H9 (cell line): ENCODE measurements around the gene LRMDA. TPM values are rescaled to one million over a fixed set of nuclear protein-coding genes. Genes with fewer than 3 reads are reported as not detected.

Experiments
- DNase-seq: peaks from one replicate; pipeline ENCODE4 v3.0.0-alpha.2; 2017
- H2AFZ ChIP-seq: one replicate; pipeline ENCODE4 v1.6.1; 2013; ENCODE audit warnings: mild to moderate bottlenecking, low read length, control low read depth, moderate library complexity
- H2AK5ac ChIP-seq: 2 replicates; pipeline ENCODE4 v1.6.1; 2013; ENCODE audit warnings: low read length, control low read depth, mixed read lengths; ENCODE audit not compliant: insufficient read length
- H2BK120ac ChIP-seq: one replicate; pipeline ENCODE4 v1.6.1; 2013; ENCODE audit warnings: low read depth, mild to moderate bottlenecking, low read length, control low read depth, inconsistent platforms; ENCODE audit not compliant: poor library complexity, severe bottlenecking
- H2BK12ac ChIP-seq: 2 replicates; pipeline ENCODE4 v1.6.1; 2013; ENCODE audit warnings: low read length, control low read depth, mixed read lengths, low read depth; ENCODE audit not compliant: insufficient read length
- H2BK15ac ChIP-seq: 2 replicates; pipeline ENCODE4 v1.6.1; 2013; ENCODE audit warnings: low read depth, low read length, control low read depth
- H2BK20ac ChIP-seq: one replicate; pipeline ENCODE4 v1.6.1; 2013; ENCODE audit warnings: low read depth, mild to moderate bottlenecking, low read length, control low read depth, inconsistent platforms; ENCODE audit not compliant: poor library complexity, severe bottlenecking
- H2BK5ac ChIP-seq: 2 replicates; pipeline ENCODE4 v1.6.1; 2013; ENCODE audit warnings: low read length, control low read depth, mixed read lengths; ENCODE audit not compliant: insufficient read length
- H3K14ac ChIP-seq: 2 replicates; pipeline ENCODE4 v1.6.1; 2013; ENCODE audit warnings: low read length, control low read depth; ENCODE audit not compliant: insufficient read depth
- H3K18ac ChIP-seq: 2 replicates; pipeline ENCODE4 v1.6.1; 2013; ENCODE audit warnings: low read depth, mild to moderate bottlenecking, mixed read lengths, low read length, control low read depth; ENCODE audit not compliant: insufficient read length
- H3K23ac ChIP-seq: 2 replicates; pipeline ENCODE4 v1.6.1; 2013; ENCODE audit warnings: low read length, control low read depth, mixed read lengths, low read depth; ENCODE audit not compliant: insufficient read length
- H3K23me2 ChIP-seq: 2 replicates; pipeline ENCODE4 v1.6.1; 2013; ENCODE audit warnings: low read depth, mild to moderate bottlenecking, mixed read lengths, low read length, control low read depth; ENCODE audit not compliant: insufficient read length, poor library complexity, severe bottlenecking
- H3K27ac ChIP-seq: 2 replicates; pipeline ENCODE4 v1.5.1; 2013; ENCODE audit warnings: low read length, control low read depth, mixed read lengths, low read depth; ENCODE audit not compliant: insufficient read length
- H3K27me3 ChIP-seq: 2 replicates; pipeline ENCODE4 v1.6.1; 2013; ENCODE audit warnings: low read length, control low read depth, inconsistent platforms; ENCODE audit not compliant: insufficient read depth
- H3K4ac ChIP-seq: 2 replicates; pipeline ENCODE4 v1.6.1; 2013; ENCODE audit warnings: low read depth, mild to moderate bottlenecking, control low read depth, inconsistent platforms, low read length, moderate library complexity
- H3K4me1 ChIP-seq: 2 replicates; pipeline ENCODE4 v1.6.1; 2013; ENCODE audit warnings: low read length, control low read depth, inconsistent platforms; ENCODE audit not compliant: insufficient read depth
- H3K4me2 ChIP-seq: 2 replicates; pipeline ENCODE4 v1.6.1; 2013; ENCODE audit warnings: low read length, control low read depth, mixed read lengths; ENCODE audit not compliant: insufficient read length, insufficient read depth
- H3K56ac ChIP-seq: 2 replicates; pipeline ENCODE4 v1.6.1; 2013; ENCODE audit warnings: low read depth, mild to moderate bottlenecking, mixed read lengths, low read length, control low read depth; ENCODE audit not compliant: insufficient read length
- H3K79me1 ChIP-seq: 2 replicates; pipeline ENCODE4 v1.6.1; 2013; ENCODE audit warnings: low read depth, mild to moderate bottlenecking, moderate library complexity, low read length, control low read depth, inconsistent platforms; ENCODE audit not compliant: insufficient read depth, poor library complexity, severe bottlenecking
- H3K79me2 ChIP-seq: 2 replicates; pipeline ENCODE4 v1.6.1; 2013; ENCODE audit warnings: low read length, control low read depth, inconsistent platforms; ENCODE audit not compliant: insufficient read depth
- H3K9ac ChIP-seq: 2 replicates; pipeline ENCODE4 v1.6.1; 2013; ENCODE audit warnings: low read length, control low read depth, mixed read lengths; ENCODE audit not compliant: insufficient read length; ENCODE audit errors: extremely low read depth
- H3K9me3 ChIP-seq: one replicate; pipeline ENCODE4 v1.6.1; 2013; ENCODE audit warnings: low read depth, low read length, inconsistent platforms; ENCODE audit not compliant: control insufficient read depth
- H3T11ph ChIP-seq: one replicate; pipeline ENCODE4 v1.6.1; 2013; ENCODE audit warnings: mild to moderate bottlenecking, low read length, control low read depth, inconsistent platforms
- H4K20me1 ChIP-seq: one replicate; pipeline ENCODE4 v1.6.1; 2013; ENCODE audit not compliant: control insufficient read depth, insufficient read length, insufficient read depth
- H4K5ac ChIP-seq: 2 replicates; pipeline ENCODE4 v1.6.1; 2013; ENCODE audit warnings: low read depth, mild to moderate bottlenecking, mixed read lengths, low read length, control low read depth; ENCODE audit not compliant: insufficient read length
- H4K8ac ChIP-seq: replicated peaks from 2 replicates; pipeline ENCODE4 v1.6.1; 2013; ENCODE audit warnings: low read length, control low read depth, mixed read lengths, low read depth; ENCODE audit not compliant: insufficient read length
- H4K91ac ChIP-seq: 2 replicates; pipeline ENCODE4 v1.6.1; 2013; ENCODE audit warnings: low read depth, mild to moderate bottlenecking, moderate library complexity, mixed read lengths, low read length, control low read depth; ENCODE audit not compliant: insufficient read length
- H3K27ac Mint-ChIP-seq, 3 experiments: 2 replicates in 2 of 3; 3 replicates in 1 of 3; pipeline ENCODE4 v1.8.0; 2020 to 2021; ENCODE audit warnings: mixed read lengths in 3 of 3, mild to moderate bottlenecking in 1 of 3, moderate library complexity in 1 of 3
- H3K27me3 Mint-ChIP-seq: 2 replicates; pipeline ENCODE4 v1.8.0; 2021; ENCODE audit warnings: low read depth, mild to moderate bottlenecking, moderate library complexity, mixed read lengths
- H3K36me3 Mint-ChIP-seq, 3 experiments: 2 replicates in 2 of 3; 3 replicates in 1 of 3; pipeline ENCODE4 v1.8.0; 2020 to 2021; ENCODE audit warnings: low read depth in 3 of 3, mixed read lengths in 3 of 3; ENCODE audit not compliant: insufficient read depth in 1 of 3
- H3K4me1 Mint-ChIP-seq, 2 experiments: 2 replicates each; pipeline ENCODE4 v1.8.0; 2020; ENCODE audit warnings: mixed read lengths in 2 of 2
- H3K4me3 Mint-ChIP-seq, 2 experiments: 2 replicates in 1 of 2; 3 replicates in 1 of 2; pipeline ENCODE4 v1.8.0; 2020 to 2021; ENCODE audit warnings: mild to moderate bottlenecking in 2 of 2, mixed read lengths in 2 of 2, moderate library complexity in 1 of 2
- H3K9me3 Mint-ChIP-seq, 2 experiments: 2 replicates in 1 of 2; 3 replicates in 1 of 2; pipeline ENCODE4 v1.8.0; 2020; ENCODE audit warnings: mild to moderate bottlenecking in 2 of 2, mixed read lengths in 2 of 2, moderate library complexity in 1 of 2
- WGBS: extraction: QIAGEN DNeasy Blood & Tissue Kit; methylation state at CpG from one replicate; pipeline ENCODE4 v1.1.7; 2013; ENCODE audit warnings: missing lambda C conversion rate, low lambda C conversion rate, mixed read lengths; ENCODE audit not compliant: insufficient read length; ENCODE audit errors: extremely low coverage; 5-methylcytosine and 5-hydroxymethylcytosine counted together
- total RNA-seq: library from RNA; stranded (reverse); gene quantifications from 2 replicates; pipeline ENCODE4 v1.2.1, GENCODE V29; 2021
- TF ChIP-seq, protein P1 (sequence below): fragments of 200-600 bp; sonication (generic); conservative IDR thresholded peaks from 3 replicates; pipeline ENCODE4 v1.8.0; 2021; ENCODE audit warnings: antibody characterized with exemption, mild to moderate bottlenecking

LRMDA gene
- total RNA-seq, 1 experiment from 2014 or later: 1.8 TPM

DNA sequence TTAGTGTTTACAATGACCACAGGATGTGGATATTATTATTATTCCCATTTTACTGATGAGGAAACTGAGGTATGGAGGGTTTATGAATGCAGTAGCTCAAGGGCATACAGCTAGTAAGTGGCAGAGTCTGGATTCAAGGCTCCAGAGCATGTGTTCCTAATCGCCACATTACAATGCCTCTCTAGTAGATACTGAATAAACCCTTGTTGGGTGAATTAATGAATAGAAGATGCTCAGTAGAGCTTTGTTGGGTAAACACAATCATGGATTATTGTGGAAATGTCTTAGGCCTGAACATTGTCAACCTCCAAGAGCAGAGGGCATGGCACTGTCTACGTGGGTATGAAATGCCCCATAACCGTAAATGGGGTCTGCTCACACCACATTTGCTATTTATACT is 545.3 kb downstream of the LRMDA start:
- H3K56ac ChIP-seq: no peak overlapping the region

More for the DNA sequence above, 545.3 kb downstream of the LRMDA start:
- no peaks in the 10 kb centered on the region; the same call in 1 of the 2 replicates for H3K27me3 ChIP-seq
- no CpG with 5 or more reads among the region's 3 CpGs for WGBS
- Mint-ChIP-seq H3K27ac (no peak overlapping the region), H3K4me1 (peaks cover 5 to 10% of the 10 kb centered on the region in 2 experiments; a peak in 3 of 4 replicates), H3K9me3 (no peaks in the 10 kb centered on the region), H3K27me3 (no peaks in the 10 kb centered on the region; the same call in none of the 2 replicates), H3K4me3 (no peak overlapping the region), H3K36me3 (no peaks in the 10 kb centered on the region)
- no peaks in the 10 kb centered on the region for H3K23me2 ChIP-seq
- H3K4ac ChIP-seq: no peak overlapping the region
- TF ChIP-seq, protein P1, sequence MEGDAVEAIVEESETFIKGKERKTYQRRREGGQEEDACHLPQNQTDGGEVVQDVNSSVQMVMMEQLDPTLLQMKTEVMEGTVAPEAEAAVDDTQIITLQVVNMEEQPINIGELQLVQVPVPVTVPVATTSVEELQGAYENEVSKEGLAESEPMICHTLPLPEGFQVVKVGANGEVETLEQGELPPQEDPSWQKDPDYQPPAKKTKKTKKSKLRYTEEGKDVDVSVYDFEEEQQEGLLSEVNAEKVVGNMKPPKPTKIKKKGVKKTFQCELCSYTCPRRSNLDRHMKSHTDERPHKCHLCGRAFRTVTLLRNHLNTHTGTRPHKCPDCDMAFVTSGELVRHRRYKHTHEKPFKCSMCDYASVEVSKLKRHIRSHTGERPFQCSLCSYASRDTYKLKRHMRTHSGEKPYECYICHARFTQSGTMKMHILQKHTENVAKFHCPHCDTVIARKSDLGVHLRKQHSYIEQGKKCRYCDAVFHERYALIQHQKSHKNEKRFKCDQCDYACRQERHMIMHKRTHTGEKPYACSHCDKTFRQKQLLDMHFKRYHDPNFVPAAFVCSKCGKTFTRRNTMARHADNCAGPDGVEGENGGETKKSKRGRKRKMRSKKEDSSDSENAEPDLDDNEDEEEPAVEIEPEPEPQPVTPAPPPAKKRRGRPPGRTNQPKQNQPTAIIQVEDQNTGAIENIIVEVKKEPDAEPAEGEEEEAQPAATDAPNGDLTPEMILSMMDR: no peak
- H2AK5ac ChIP-seq: no peak overlapping the region
- H3K9me3 ChIP-seq: no peaks in the 10 kb centered on the region
- no peak for DNase-seq
- no peak overlapping the region for H4K91ac ChIP-seq
- H3K18ac ChIP-seq: no peak overlapping the region
- no peak overlapping the region for H2BK120ac ChIP-seq
- H3K4me2 ChIP-seq: no peak overlapping the region
- no peak overlapping the region for H3K27ac ChIP-seq
- no peak overlapping the region for H2BK20ac ChIP-seq
- no peak overlapping the region for H3K23ac ChIP-seq
- no peak overlapping the region for H2AFZ ChIP-seq
- no peaks in the 10 kb centered on the region for H3K79me2 ChIP-seq
- H3K79me1 ChIP-seq: no peaks in the 10 kb centered on the region
- no peak overlapping the region for H4K5ac ChIP-seq
- no peak overlapping the region for H3T11ph ChIP-seq
- H3K4me1 ChIP-seq: peaks cover 3% of the 10 kb centered on the region; the same call in 1 of the 2 replicates
- no peaks in the 10 kb centered on the region for H4K20me1 ChIP-seq
- H4K8ac ChIP-seq: no peak overlapping the region
- no peak overlapping the region for H2BK15ac ChIP-seq
- no peak overlapping the region for H2BK12ac ChIP-seq
- no peak overlapping the region for H3K9ac ChIP-seq
- no peak overlapping the region for H3K14ac ChIP-seq
- no peak overlapping the region for H2BK5ac ChIP-seq
